ENCODE data around the gene GDF2.

The GDF2 gene

GRCh38 chr10:47322300-47323061 is at the start of gene GDF2:
GDF2 (plus strand) TSS chr10:47322454; CDS start chr10:47322669, 215 bp downstream.
- DNase-seq: no peak

DNA sequence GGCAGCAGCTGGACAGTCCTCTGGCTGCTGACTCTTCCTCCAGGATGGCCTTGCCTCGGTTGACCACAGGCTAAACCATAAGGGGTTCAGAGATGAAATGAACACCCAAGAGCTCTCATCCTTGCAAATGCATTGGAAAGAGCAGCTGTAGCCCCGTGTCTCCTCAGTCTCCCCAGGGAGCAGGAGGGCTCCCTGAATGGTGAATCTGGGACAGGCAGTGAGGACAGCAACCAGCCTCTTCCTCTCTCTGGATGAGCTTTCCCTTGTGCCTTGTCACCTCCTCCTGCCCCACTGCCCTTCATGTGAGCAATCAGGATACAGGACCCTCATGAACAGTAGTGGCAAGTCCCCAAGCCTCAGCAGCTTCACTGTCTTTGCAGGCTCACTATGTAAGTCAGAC is 46.2 kb upstream of the GDF2 start:
- no peak for DNase-seq

GRCh38 chr10:47276576-47277351 is 45.5 kb upstream of the GDF2 start:
- no peak for DNase-seq

- peak in 2 of 6 experiments; percentile 30 to 33 for DNase-seq
These were observed 44.7 kb upstream of the GDF2 start for GRCh38 chr10:47277352-47278151.

GRCh38 chr10:47278152-47278473 is 44.1 kb upstream of the GDF2 start:
- no peak for DNase-seq

- no peak for DNase-seq
These were observed 43.5 kb upstream of the GDF2 start for GRCh38 chr10:47278720-47279119.

GRCh38 chr10:47279276-47279675 is 43.0 kb upstream of the GDF2 start:
- DNase-seq: no peak

DNA sequence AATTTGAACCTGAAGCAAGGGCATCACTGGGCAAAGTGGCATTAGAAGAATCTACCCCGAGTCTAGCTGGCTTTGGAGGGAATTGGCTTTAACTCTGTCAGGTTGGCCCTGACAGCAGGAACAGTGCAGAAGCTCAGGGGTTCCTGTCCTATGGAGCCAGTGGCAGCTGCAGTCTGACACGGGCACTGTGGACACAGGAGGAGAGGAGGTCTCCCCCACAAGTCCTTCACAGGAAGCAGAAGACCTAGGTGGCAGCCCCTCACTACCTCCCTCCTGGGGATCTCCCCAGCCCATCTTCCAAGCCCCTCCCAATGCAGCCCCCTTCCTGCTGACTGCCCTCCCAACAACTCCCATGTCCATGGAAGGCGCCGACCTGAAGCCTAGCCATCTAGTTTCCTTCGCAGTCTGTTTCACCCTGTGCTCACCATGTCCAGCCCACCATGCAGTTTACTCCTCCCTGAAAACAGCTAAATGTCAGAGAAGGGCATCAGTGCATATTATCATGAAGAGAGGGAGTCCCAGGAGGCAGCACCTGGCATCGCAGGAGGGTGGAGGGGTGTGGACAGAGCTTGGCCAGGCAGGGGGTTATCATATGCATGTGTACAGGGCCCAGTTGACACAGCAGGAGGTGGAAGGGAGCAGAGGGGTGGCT is 40.1 kb upstream of the GDF2 start:
- DNase-seq: no peak

- DNase-seq: no peak
These were observed 39.6 kb upstream of the GDF2 start for GRCh38 chr10:47282657-47283018.

- no peak for DNase-seq
These were observed 39.1 kb upstream of the GDF2 start for GRCh38 chr10:47283101-47283630.

GRCh38 chr10:47283848-47284247 is 38.4 kb upstream of the GDF2 start:
- no peak for DNase-seq

DNA sequence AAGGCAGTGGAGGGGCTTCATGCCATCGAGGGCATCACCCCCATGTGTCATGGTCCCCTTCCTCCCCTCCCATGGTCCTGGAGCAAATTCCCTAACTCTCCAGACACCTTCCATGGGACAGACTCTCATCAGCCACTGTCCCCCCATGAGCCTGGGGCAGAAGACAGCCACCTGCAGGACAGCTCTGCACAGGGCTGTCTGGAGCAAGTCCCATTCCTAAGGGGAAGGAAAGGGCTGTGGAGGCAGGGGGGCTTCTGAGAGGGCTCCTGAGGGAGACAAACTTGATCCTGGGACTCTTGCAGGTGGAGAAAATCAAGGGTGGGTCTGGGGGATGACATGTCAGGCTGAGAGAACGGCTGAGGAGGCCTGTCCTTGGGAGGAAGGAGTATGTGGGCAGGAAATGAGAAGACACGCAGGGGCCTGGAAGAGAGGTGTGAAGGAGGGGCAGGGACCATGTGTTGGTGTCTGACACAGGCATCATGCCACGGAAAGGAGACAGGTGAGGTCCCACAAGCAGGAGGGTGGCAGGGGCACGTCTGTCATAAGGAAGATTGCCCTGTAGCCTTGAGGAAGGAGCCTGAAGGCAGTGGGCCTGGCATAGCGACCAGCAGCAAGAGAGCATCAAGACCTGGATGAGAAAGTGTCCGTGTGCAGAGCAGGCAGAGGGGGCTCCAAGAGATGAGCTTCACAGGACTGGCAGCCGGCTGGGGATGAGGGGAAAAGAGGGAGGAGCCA is 36.7 kb upstream of the GDF2 start:
- no peak for DNase-seq

DNA sequence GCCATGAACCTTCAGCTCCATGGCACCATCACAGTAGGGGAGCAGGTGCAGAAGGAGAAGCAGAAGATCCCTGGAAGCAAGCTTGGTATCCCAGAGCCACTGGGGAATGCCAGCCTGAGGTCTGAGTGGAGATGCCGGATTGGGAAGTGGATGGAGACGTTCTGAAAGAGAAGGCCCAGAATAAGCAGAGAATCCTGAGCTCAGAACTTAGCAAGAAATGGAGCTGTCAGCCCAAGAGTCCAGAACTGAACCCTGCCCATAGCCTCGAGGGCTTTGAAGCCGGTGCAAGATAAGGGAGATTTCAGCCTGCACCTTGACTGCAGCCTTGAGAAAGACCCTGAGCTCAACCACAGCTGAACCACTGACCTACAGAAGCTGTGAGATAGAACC is 36.1 kb upstream of the GDF2 start:
- DNase-seq: no peak

DNA sequence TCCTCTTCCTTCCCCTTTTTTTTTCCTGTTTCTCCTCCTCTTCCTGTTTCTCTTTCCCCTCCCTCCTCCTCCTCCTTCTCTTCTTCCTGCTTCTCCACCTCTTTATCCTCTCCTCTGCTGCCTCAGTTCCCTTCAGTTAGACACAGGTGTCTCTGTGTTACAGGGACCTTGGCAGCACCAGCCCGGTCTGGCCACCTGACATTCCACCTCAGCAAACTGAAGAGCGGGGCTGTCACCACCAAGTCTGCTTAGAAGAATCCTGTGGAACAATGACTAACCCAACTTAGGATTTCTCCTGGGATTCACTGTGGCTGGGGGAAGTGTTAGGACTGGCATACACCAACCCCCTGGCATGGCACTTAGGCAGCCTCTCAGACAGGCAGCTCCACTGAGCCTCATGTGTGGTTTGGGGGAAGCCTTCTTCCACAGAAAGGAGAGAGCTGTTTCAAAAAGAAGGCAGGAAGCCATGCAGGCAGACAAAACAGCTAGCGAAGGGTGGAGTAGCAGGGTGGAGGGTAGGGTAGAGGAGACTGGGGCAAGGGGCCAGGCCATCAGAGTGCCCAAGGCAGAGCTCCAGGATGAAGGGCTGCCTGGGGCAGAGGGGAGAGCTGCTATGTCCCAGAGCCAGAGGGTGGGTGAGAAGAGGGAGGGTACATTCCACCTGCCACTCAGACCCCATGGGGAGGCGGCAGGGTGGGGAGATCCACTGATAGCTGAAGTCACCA is 35.5 kb upstream of the GDF2 start:
- peak in 2 of 6 experiments; percentile 23 to 39 for DNase-seq

GRCh38 chr10:47287365-47287802 is 34.9 kb upstream of the GDF2 start:
- no peak for DNase-seq

DNA sequence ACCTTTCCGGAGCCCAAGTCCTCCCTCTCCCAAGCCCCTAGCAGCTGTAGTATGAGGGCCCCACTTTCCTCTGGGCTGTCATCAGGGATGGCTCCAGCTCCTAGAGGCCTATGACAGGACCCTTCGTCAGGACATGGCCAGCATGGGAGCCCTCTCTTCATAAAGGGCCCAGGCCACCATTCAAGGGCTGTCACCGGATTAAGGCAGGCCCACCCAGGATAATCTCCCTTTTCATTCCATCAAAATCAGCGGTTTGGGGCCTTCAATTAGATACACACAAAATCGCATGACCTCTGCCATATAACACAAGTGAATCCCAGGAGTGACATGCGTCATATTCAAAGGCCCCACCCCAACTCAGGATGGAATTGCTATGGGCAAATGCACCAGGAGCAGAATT is 34.4 kb upstream of the GDF2 start:
- no peak for DNase-seq

DNA sequence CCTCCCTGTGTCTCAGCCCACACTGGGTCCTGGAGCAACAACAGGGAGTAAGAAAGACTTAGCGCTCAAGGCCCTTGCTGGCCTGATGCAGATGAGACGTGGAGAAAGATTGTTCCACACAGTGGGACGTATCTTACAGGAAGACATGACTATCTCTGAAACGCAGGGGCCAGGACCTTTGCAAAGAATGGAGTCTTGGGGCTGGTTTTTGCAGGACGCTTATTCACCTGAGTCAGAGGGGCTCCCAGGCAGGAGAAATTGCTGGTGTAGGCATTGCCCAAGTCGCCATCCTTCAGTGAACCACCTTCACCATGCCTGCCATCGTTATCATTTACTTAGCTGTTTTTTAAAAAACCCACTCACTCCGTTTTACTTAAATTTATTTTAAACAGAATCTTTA is 34.0 kb upstream of the GDF2 start:
- no peak for DNase-seq

DNA sequence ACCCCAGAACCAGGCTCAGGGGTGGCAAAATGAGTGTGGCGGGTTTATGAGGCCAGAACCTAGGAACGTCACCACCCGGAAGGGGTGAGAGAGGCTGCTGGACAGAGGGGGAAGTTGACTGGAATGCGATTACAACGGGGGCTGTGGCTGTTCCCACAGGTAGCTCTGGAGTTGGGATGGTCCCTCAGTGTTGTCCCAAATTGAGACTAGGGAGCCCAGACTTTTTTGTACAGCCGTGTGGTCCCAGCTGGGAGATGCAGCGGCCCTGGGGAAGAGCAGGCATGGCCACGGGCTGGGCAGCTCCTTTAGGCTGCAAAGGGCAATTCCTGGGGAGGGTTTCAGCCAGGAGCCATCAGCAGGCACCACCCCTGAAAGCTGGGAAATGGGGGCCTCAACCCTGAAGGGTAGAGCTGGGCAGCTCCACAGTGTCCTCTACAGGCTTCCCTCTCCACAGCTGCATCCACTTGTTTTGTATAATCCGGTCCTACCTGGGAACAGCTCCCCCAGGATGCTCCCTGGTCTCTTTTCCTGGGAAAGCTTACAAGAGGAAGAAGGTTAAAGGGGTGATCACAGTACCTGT is 33.2 kb upstream of the GDF2 start:
- DNase-seq: no peak

DNA sequence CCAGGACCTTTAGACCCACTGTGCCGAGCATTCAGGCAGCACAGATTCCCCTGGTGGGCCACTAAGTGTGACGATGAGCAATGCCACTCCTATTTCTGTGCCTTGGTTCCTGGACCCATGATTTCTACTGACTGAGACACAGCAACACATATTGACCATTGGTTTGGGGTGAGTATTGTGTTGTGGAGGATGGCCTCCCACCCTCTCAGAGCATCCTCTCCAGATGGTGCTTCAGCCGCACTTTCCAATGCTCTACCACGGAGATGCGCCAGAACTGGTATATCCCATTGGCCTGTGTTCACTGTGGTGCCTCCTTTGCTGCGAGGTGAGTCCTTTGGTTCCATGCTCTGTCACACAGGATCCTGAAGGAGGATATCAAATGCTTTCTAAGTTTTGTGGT is 32.3 kb upstream of the GDF2 start:
- no peak for DNase-seq

GRCh38 chr10:47290338-47290737 is 31.9 kb upstream of the GDF2 start:
- no peak for DNase-seq

DNA sequence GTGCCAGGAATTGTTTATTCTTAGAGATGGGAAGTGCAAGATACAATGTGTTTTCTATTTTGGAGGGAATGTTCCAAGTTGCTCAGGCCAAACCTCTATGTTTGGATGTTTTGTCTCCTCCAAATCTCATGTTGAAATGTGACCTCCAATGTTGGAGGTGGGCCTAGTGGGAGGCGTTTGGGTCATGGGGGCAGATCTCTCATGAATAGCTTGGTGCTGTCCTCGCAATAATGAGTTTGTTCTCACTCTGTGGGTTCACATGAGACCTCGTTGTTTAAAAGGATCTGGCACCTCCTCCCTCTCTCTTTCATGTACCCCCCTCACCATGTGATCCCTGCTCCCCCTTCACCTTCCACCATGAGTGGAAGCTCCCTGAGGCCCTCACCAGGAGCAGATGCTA is 30.6 kb upstream of the GDF2 start:
- DNase-seq: no peak

All from stimulated activated naive CD4-positive, alpha-beta T cell (primary cell).